Peyer's patch (tissue), 4 donors: Measurements from ENCODE around the gene MAML2. TPM values are rescaled to one million over a fixed set of nuclear protein-coding genes. Genes with fewer than 3 reads are reported as not detected.

ENCODE experiments used
- DNase-seq, 3 donors: peaks; one replicate each; pipeline ENCODE4 v3.0.0-alpha.2; 2017 to 2019
- H3K27ac ChIP-seq, 4 donors: fragments of 200-600 bp; sonication (generic); one replicate each; pipeline ENCODE4 v1.5.1; 2016 to 2019
- H3K27me3 ChIP-seq, 2 donors: fragments of 200-600 bp; sonication (generic); one replicate each; pipeline ENCODE4 v1.5.1; 2019
- H3K36me3 ChIP-seq, 3 donors: fragments of 200-600 bp; sonication (generic); one replicate each; pipeline ENCODE4 v1.5.1; 2016 to 2019
- H3K4me1 ChIP-seq, 4 donors: fragments of 200-600 bp; sonication (generic); one replicate each; pipeline ENCODE4 v1.5.1; 2016 to 2019
- H3K4me3 ChIP-seq, 4 donors: fragments of 200-600 bp; sonication (generic); 1 replicate in 3 of 4; 2 replicates in 1 of 4; pipeline ENCODE4 v1.5.1; 2016 to 2019; ENCODE audit warnings: mild to moderate bottlenecking in 1 of 4
- H3K9me3 ChIP-seq, 4 donors: fragments of 200-600 bp; sonication (generic); one replicate each; pipeline ENCODE4 v1.5.1; 2016 to 2019; ENCODE audit warnings: mild to moderate bottlenecking in 1 of 4
- CTCF ChIP-seq, 6 experiments: fragments of 450-650 bp in 4 of 6; fragments of 200-600 bp in 2 of 6; sonication (generic) in 1 of 6; IDR thresholded peaks; one replicate each; pipeline ENCODE4 v1.5.1; 2017 to 2019; ENCODE audit warnings: antibody characterized with exemption in 6 of 6, mild to moderate bottlenecking in 3 of 6, moderate library complexity in 1 of 6
- POLR2A ChIP-seq, 2 donors: fragments of 450-650 bp; IDR thresholded peaks; one replicate each; pipeline ENCODE4 v1.5.1; 2017; ENCODE audit warnings: antibody characterized with exemption in 2 of 2, mild to moderate bottlenecking in 2 of 2, moderate library complexity in 2 of 2
- total RNA-seq, 4 donors: library from RNA; depleted of rRNA; stranded (reverse); fragments of >200 nt; gene quantifications; one replicate each; pipeline ENCODE4 v1.1.0, GENCODE V29; 2016

MAML2 gene
- 10 to 100 TPM in 3 of 4 donors, 1 to 10 TPM in 1; 8.4 to 60.2 (median 22.7) TPM for total RNA-seq

GRCh38 chr11:96342961-96343711 is at the start of gene MAML2:
MAML2 (minus strand) TSS chr11:96343195; CDS start chr11:96341895, 1,300 bp downstream.
- TF ChIP-seq POLR2A (IDR thresholded peaks at IDR 0.05), result no peak
- TF ChIP-seq CTCF (IDR thresholded peaks at IDR 0.05), result peak; percentile 80 to 97 (median 94)
- no peaks in the 10 kb centered on the region for H3K36me3 ChIP-seq
- no peaks in the 10 kb centered on the region for H3K9me3 ChIP-seq
- peak within 1 kb of the TSS; percentile 51 to 87 (median 85) for H3K27ac ChIP-seq
- H3K4me1 ChIP-seq, result peaks cover 6 to 32% (median 14%) of the 10 kb centered on the region in 4 donors
- DNase-seq, result peak; percentile 91 to 97 (median 93)
- H3K4me3 ChIP-seq, result peak within 1 kb of the TSS; percentile 42 to 71 (median 60)
- H3K27me3 ChIP-seq, result no peaks in the 10 kb centered on the region

GRCh38 chr11:96391698-96392307 is 48.8 kb upstream of the MAML2 start:
- TF ChIP-seq POLR2A (IDR thresholded peaks at IDR 0.05) (no peak), CTCF (IDR thresholded peaks at IDR 0.05) (peak in 3 of 6 experiments; percentile 7 to 16 (median 12))

GRCh38 chr11:96390488-96390792 is 47.4 kb upstream of the MAML2 start:
- TF ChIP-seq CTCF (IDR thresholded peaks at IDR 0.05), result no peak
- no peak for TF ChIP-seq POLR2A (IDR thresholded peaks at IDR 0.05)
- Histone ChIP-seq H3K36me3 (no peaks in the 10 kb centered on the region), H3K27me3 (no peaks in the 10 kb centered on the region), H3K4me3 (peak overlapping the region; percentile 73 to 91 (median 80)), H3K9me3 (no peaks in the 10 kb centered on the region), H3K27ac (peak overlapping the region; percentile 87 to 95 (median 89)), H3K4me1 (peaks cover 0 to 19% (median 2%) of the 10 kb centered on the region in 4 donors)
- DNase-seq, result no peak

More at GRCh38 chr11:96391698-96392307, 48.8 kb upstream of the MAML2 start:
- no peaks in the 10 kb centered on the region for H3K27me3 ChIP-seq
- H3K27ac ChIP-seq, result no peak overlapping the region
- H3K4me3 ChIP-seq, result no peak overlapping the region
- no peak for DNase-seq
- H3K4me1 ChIP-seq, result peaks cover 0 to 19% (median 2%) of the 10 kb centered on the region in 4 donors
- no peaks in the 10 kb centered on the region for H3K9me3 ChIP-seq
- no peaks in the 10 kb centered on the region for H3K36me3 ChIP-seq

GRCh38 chr11:96389720-96390487 is 46.9 kb upstream of the MAML2 start, which contains the start of the genes CCDC82 and JRKL:
CCDC82 (minus strand) TSS chr11:96389912; CDS start chr11:96384747, 5,165 bp downstream.
JRKL (plus strand) TSS chr11:96390013; CDS start chr11:96390650, 637 bp downstream.
- peak within 1 kb of the TSS; percentile 87 to 95 (median 89) for H3K27ac ChIP-seq
- peak; percentile 91 to 93 for TF ChIP-seq POLR2A (IDR thresholded peaks at IDR 0.05)
- peak in 1 of 6 experiments; percentile 2 for TF ChIP-seq CTCF (IDR thresholded peaks at IDR 0.05)
- H3K9me3 ChIP-seq, result no peaks in the 10 kb centered on the region
- DNase-seq, result peak; percentile 97 to 99 (median 98)
- H3K36me3 ChIP-seq, result no peaks in the 10 kb centered on the region
- H3K4me3 ChIP-seq, result peak within 1 kb of the TSS; percentile 73 to 91 (median 80)
- H3K4me1 ChIP-seq, result peaks cover 0 to 19% (median 2%) of the 10 kb centered on the region in 4 donors
- H3K27me3 ChIP-seq, result no peaks in the 10 kb centered on the region
